ENCODE measurements around the gene LUC7L3.

Gene LUC7L3

DNA sequence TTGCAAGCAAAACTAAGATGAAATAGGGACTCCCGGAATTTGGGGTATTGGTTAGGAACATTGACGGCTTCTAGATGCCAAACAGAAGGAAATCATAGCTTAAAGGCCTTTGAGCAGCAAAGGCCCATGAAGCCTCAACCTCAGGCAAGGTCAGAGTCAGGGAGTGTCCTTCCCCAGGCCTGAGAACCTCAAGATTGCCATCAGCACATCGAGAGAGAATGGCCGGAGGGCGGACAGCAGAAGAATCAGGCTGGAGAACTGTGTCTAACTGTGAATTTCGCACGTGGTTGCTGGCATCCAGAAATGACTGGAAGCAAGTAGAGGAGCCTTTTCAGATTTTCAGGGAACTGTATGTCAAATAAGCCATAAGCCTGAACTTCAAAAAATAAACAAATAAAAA lies 72.7 kb downstream of the LUC7L3 start:
- H3K27ac Mint-ChIP-seq, result peak overlapping the region in 1 of 3 experiments; percentile 1
- H3K27me3 Mint-ChIP-seq (ENCODE audit: low read depth), result no peaks in the 10 kb centered on the region
- H3K4me1 Mint-ChIP-seq, result peaks cover 10% of the 10 kb centered on the region
- no peaks in the 10 kb centered on the region for H3K36me3 Mint-ChIP-seq (ENCODE audit: low read depth)
- H3K4me3 Mint-ChIP-seq, result no peak overlapping the region
- H3K9me3 Mint-ChIP-seq, result no peaks in the 10 kb centered on the region
- TF ChIP-seq, protein P1, sequence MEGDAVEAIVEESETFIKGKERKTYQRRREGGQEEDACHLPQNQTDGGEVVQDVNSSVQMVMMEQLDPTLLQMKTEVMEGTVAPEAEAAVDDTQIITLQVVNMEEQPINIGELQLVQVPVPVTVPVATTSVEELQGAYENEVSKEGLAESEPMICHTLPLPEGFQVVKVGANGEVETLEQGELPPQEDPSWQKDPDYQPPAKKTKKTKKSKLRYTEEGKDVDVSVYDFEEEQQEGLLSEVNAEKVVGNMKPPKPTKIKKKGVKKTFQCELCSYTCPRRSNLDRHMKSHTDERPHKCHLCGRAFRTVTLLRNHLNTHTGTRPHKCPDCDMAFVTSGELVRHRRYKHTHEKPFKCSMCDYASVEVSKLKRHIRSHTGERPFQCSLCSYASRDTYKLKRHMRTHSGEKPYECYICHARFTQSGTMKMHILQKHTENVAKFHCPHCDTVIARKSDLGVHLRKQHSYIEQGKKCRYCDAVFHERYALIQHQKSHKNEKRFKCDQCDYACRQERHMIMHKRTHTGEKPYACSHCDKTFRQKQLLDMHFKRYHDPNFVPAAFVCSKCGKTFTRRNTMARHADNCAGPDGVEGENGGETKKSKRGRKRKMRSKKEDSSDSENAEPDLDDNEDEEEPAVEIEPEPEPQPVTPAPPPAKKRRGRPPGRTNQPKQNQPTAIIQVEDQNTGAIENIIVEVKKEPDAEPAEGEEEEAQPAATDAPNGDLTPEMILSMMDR (IDR thresholded peaks at IDR 0.05; ENCODE audit: unreplicated experiment in 3 of 3), result no peak

- H3K27me3 Mint-ChIP-seq (ENCODE audit: low read depth), result peaks cover 2% of the 10 kb centered on the region
- TF ChIP-seq, protein P1 (IDR thresholded peaks at IDR 0.05; ENCODE audit: unreplicated experiment in 3 of 3), result no peak
- peaks cover 13% of the 10 kb centered on the region for H3K4me1 Mint-ChIP-seq
- no peaks in the 10 kb centered on the region for H3K36me3 Mint-ChIP-seq (ENCODE audit: low read depth)
- H3K27ac Mint-ChIP-seq, result no peak overlapping the region
- no peak overlapping the region for H3K4me3 Mint-ChIP-seq
- H3K9me3 Mint-ChIP-seq, result no peaks in the 10 kb centered on the region
Measured at GRCh38 chr17:50793007-50793406, 73.6 kb downstream of the LUC7L3 start.

DNA sequence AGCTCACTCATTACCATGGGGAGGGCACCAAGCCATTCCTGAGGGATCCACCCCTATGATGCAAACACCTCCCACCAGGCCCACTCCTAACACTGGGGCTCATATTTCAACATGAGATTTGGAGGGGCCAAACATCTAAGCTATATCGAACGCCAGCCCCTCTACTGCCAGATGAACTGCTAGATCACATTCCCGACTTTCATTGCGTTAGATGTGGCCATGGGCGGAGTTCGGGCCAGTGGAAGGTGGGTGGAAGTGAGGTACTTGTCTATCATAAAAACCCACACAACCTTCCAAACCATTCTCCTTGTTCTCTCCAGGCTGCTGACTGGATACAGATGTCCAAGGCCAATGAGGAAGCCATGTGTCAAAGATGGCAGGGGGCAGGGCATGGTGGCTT lies 75.0 kb downstream of the LUC7L3 start:
- H3K27ac Mint-ChIP-seq, result no peak overlapping the region
- TF ChIP-seq, protein P1 (IDR thresholded peaks at IDR 0.05; ENCODE audit: unreplicated experiment in 3 of 3), result no peak
- peaks cover 4% of the 10 kb centered on the region for H3K27me3 Mint-ChIP-seq (ENCODE audit: low read depth)
- no peak overlapping the region for H3K4me3 Mint-ChIP-seq
- H3K36me3 Mint-ChIP-seq (ENCODE audit: low read depth), result no peaks in the 10 kb centered on the region
- no peaks in the 10 kb centered on the region for H3K9me3 Mint-ChIP-seq
- peaks cover 21% of the 10 kb centered on the region for H3K4me1 Mint-ChIP-seq

DNA sequence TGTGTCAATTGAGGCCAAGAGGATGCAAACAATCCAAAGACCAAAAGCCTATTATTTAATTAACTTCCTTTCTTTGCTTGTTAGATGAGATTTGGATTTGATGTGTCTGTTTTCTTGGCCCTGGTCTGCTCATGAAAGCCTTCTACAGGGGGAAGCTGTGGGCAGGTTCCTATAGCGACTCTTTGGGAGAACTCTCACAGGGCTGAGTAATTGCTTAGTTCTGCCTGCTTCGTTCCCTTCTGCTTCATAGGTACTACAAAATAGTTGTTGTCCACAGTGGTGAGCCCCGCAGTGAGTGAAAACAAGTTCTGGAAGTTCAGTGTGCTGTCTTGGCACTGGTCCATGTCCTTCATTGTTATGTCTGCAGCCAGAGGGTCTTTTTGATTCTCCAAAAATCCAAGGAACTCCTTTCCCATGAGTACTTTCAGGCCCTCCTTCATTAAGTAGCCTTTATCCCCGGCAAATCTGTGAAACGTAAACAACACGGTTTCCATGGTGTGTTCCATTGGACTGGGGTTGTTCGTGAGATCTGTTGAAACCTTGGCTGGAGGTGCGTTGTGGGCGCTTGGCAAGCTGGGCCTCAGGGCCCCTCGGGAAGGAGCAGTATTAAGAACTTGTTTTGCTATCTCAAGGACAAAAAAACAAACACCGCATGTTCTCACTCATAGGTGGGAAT lies 77.9 kb downstream of the LUC7L3 start:
- Mint-ChIP-seq H3K36me3 (ENCODE audit: low read depth) (no peaks in the 10 kb centered on the region), H3K27me3 (ENCODE audit: low read depth) (peaks cover 4% of the 10 kb centered on the region), H3K9me3 (no peaks in the 10 kb centered on the region), H3K4me1 (peaks cover 24% of the 10 kb centered on the region), H3K4me3 (no peak overlapping the region), H3K27ac (peak overlapping the region in 2 of 3 experiments; percentile 47 to 72)
- TF ChIP-seq, protein P1 (IDR thresholded peaks at IDR 0.05; ENCODE audit: unreplicated experiment in 3 of 3), result no peak

DNA sequence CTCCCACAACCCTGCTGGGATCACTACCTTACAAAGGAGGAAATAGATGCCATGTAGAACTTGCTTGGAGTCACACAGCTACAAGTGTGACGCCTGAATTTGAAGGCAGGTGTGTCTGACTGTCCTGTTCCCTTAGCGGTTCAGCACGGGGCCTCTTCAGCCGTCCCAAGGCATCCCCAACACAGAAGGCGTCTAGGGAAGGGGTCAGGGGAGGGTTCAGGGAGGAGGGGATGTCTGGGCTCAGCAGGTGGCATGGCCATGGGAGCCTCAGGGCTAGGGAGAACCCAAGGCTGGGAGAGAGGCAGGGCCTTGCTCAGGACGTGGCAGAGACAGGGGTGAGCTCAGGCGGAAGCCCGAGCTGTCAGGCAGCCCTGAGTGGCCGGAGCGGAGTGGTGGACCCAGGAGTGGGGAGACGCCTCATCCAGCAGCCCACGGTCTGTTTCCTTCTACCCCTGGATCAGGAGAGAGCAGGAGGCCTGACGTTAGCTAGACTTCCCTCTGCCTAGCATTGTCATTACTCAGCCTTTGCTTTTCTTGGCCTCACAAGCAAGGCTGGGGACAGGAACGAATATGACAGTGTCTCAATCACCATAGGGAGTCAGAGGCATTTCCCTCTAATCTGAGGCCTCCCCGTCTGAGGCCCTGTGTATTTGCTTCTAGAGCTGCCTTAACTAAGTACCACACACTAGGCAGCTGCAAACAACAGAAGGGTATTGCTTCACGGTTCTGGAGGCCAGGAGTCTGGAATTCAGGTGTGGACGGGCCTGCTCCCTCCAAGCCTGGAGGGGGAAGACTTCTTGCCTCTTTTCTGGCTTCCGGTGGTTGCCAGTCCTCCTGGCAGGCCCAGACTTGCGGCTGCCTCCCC lies 79.3 kb downstream of the LUC7L3 start:
- H3K4me1 Mint-ChIP-seq, result peaks cover 27% of the 10 kb centered on the region
- no peak overlapping the region for H3K4me3 Mint-ChIP-seq

More for the DNA sequence above, 79.3 kb downstream of the LUC7L3 start:
- TF ChIP-seq, protein P1 (IDR thresholded peaks at IDR 0.05; ENCODE audit: unreplicated experiment in 3 of 3), result no peak
- peak overlapping the region in 2 of 3 experiments; percentile 72 for H3K27ac Mint-ChIP-seq
- peaks cover 4% of the 10 kb centered on the region for H3K27me3 Mint-ChIP-seq (ENCODE audit: low read depth)
- H3K9me3 Mint-ChIP-seq, result no peaks in the 10 kb centered on the region
- H3K36me3 Mint-ChIP-seq (ENCODE audit: low read depth), result no peaks in the 10 kb centered on the region

Measured in nephron (organoid).